Gastroesophageal sphincter (tissue), 3 donors: ENCODE data around the gene CTXND1.

Experiments
- CTCF ChIP-seq, 4 experiments: fragments of 200-600 bp in 2 of 4; fragments of 450-650 bp in 2 of 4; sonication (generic) in 1 of 4; IDR thresholded peaks; one replicate each; pipeline ENCODE4 v1.5.1; 2017 to 2019; ENCODE audit warnings: antibody characterized with exemption in 4 of 4, mild to moderate bottlenecking in 2 of 4, moderate library complexity in 2 of 4
- EP300 ChIP-seq: sonication (generic); formaldehyde crosslinking; IDR thresholded peaks from one replicate; pipeline ENCODE4 v1.6.1; 2017; ENCODE audit warnings: antibody characterized with exemption, mild to moderate bottlenecking
- POLR2A ChIP-seq, 2 donors: fragments of 450-650 bp; IDR thresholded peaks; one replicate each; pipeline ENCODE4 v1.6.1; 2017; ENCODE audit warnings: antibody characterized with exemption in 2 of 2, mild to moderate bottlenecking in 2 of 2, moderate library complexity in 1 of 2
- POLR2AphosphoS5 ChIP-seq: sonication (generic); formaldehyde crosslinking; IDR thresholded peaks from one replicate; pipeline ENCODE4 v1.6.1; 2017; ENCODE audit warnings: antibody characterized with exemption

GRCh38 chr15:80251428-80252120 is 439 bp downstream of the CTXND1 start:
- TF ChIP-seq CTCF (IDR thresholded peaks at IDR 0.05) (no peak), POLR2A (IDR thresholded peaks at IDR 0.05) (no peak), EP300 (no peak), POLR2AphosphoS5 (no peak)
